LoVo (cell line): Measurements from ENCODE around the gene RREB1.
A peak's percentile ranks its signal among the peaks of the same experiment; 100 is the strongest.
"Not testable (repeated sequence)": the region's sequence is repeated elsewhere in the genome, so short reads cannot be mapped to it uniquely, and the experiment has no call there.

Source experiments
- DNase-seq: peaks from one replicate; pipeline ENCODE4 v3.0.0-alpha.2; 2016; ENCODE audit warnings: low spot score

The RREB1 gene

DNA sequence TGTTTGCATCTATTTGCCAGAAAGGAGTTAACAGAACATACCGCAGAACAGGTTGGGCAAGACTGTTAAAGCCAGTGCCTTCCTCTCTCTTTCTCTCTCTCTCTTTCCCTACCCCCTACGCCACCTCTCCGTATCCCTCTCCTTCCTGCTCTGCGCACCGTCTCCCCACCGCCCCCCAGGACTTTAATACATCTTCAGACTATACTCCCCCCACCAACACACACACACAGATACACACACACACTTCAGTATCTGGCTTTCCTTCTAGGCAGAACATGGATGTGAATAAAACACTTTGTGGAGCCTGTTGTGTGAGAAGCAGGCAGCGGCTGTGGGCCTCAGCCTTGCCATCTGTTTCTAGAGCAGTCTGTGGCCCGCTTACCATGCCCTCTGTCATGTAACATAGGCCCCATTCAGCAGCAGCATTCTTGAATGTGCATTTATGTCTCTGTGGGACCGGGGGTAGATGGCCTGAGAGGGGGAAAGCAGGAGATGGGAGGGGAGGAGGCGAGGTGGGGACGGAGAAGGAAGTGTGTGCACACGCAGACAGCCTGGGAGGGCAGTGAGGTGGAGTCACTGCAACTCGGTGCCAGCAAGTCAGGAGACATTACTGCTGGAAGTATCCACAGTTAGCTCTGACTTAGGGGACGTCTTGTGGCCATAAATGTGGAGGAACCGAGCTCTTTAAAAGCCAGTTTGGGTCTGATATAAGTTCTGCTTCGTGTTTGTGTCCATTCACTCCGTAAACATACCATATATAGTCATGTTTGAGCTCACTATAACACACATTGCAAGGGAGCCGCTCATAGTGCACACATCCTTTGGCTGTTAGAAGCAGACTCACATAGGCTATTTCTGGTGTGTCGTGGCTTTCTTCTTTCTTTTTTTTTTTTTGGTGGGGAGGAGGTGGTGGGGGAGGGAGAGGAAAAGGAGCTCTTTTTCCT is 38.4 kb downstream of the RREB1 start:
- no peak for DNase-seq

DNA sequence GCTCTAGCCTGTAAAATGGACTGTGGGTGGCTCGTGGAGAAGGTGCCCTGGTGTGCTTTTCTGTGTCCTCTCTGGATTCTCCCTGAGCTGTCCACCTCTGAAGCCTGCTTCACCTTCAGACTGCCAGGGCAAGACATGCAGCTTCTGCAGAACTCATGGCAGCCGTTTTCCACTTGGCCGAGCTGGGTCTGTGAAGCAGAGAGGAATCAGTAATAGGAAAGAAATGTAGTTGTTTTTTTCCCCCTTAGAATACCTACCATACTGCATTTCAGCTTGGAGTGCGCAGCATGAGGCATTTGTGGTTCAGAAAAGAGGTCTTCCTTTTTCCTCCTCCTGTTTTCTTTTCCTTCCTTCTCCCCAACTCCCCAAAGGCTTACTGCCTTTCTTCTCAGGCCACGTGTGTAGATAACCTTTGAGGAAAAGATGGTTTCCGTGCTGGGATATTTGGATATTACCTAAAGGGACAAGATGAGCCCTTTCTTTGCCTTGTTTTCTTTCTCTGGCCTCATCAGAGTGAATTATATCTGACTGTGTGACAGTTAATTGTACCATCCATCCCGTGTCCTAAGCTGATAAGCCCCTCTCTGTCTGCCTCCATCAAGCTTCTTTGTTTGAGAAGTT is 39.4 kb downstream of the RREB1 start:
- no peak for DNase-seq

DNA sequence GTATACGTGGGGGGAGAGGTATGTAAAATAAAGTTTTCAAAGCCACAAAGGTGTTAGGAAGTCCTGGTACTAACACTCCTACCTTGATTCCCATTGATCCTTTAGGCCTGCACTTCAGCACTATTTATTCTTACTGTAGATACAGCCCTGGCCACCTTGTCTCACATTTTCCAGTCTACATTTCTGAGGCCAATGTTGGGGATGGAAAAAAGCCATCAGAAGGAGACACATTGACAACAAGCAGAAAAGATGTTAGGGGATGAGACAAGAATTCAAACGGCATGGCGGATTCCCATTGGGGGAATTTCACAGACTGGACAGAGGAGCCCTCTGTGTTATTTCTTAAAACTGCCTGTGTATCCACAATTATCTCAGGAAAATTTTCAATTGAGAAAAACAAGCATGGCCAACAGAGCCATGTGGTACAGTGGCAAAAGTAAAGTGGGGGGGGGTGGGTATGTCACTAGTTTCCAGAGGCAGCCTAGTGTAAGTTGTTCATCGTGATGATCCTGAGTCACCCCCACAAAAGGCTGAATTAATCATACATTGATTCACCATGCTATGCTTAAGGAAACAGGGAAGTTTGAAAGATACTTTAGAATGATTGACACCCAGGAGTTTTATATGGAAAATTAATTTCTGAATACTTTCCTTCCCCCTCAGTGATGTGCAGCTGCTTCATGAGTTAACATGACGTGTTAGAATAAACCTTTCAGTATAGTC is 40.5 kb downstream of the RREB1 start:
- no peak for DNase-seq

DNA sequence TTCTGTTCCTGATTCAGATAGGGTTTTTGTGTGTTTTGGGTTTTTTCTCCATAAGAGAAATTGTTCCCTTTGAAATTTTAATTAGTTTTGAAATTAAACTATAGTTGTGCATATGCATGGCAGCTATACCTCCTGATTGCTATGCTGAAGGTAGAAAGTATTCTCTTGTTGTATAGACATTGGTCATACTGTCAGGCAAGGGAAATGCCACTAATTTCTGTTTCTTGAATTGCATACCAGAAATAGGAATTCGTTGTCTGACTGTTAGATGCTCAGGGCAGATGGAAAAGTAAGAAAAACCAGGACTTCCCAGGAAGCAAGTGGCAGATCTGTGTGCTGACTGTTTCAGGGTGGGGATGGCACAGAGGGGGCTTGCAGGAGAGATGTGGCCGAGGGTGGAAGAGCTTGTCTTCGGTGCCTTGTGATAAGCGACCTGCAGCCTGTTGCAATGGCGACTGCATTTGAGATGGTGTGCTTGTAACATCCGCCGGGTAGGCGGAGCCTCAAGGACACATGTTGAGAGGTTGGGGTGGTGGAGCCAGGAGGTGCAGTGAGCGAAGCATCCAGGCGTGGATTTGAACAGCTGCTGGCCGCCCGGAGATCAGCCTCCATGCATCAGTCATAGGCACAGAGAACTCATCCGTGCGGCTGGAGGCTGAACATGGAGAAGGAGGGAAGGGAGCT is 42.8 kb downstream of the RREB1 start:
- DNase-seq: no peak

DNA sequence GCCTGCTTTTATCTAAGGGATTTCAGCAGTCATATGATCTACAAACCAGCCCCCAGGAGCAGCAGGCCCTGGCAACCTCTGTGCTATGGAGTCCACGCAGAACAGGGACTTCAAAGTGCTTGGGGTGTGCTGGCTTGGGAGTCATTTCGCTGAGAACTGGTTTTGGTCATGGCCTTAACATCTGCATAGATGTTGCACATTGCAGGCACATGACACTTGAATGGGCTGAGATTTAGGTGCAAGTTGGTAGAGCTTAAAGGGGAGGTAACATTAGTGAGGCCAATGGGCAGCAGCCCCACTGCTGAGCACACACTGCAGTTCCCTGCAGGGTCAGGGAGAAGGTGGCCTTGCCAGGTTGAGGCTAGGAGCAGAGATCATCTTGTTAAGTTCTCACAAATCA is 43.6 kb downstream of the RREB1 start:
- DNase-seq: no peak

DNA sequence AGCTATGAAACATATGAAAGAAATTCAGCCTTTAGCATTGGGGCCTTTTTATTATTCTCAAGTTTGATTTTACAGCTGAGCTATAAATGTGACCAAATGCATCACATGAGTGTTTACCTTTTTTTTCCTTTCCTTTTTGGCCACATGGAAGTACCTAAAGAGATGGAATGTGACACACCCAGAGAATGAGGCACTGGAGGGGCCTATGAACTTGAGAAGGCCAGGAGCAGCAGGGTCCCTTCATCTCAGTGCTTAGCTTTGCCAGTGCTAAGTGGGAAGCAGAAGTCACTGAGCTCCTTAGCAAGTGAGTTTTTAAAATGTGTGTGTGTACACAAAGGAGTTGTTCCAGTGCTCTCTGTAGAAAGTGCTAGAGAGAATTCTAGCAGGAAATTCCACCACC is 44.7 kb downstream of the RREB1 start:
- peak; percentile 58 for DNase-seq

DNA sequence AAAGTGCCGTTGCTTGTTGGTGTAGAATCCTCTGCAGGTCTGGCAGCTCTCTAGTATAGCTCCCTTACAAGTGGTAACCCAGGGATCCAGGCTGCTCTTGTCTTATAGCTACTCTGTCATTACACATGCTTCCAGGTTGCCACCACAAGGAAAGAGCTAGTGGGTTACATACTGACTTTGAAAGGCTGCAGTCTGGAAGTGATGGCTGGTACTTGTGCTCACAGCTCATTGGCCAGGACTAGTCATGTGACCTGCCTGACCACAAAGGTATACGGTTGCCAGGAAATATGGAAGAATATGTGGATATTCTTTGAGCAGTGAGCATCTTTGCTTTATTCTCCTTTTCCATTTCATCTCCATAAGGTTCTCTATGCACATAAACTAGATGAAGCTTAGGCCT is 46.0 kb downstream of the RREB1 start:
- no peak for DNase-seq

DNA sequence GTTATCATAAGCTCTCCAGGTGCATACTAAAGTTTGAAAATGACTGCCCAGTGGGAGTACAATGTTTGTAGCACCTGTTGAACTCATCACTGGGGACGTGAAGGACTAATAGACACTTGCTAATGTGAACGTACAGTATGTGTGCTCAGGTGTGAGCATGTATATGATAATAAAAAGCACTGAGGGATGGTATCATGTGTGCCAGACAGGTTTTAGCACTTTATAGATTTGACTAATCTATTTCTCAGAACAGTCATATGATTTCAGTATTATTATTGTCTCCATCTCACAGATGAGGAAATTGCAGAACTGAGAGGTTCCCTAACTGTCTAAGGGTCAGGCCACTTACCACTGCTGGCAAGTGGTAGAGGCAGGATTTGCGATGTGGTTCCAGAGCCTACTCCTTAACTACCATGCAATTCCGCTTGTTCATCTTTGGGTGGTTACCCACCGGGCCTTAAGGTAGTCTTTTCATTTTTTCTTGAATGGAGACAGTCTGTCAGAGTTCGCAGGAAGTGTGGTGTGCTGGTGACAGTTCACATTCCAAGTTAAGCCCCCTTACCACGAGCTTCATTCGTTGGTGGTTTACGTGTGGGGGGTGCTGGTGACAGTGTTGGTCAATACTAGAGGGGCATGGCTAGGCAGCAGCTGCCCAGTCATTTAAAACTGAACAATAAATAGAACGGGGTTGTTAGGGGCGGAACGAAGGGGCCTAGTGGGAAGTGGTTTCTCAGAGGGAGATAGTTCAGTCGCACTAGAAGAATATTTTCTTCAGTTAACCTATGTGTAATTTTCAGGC is 46.8 kb downstream of the RREB1 start:
- no peak for DNase-seq

DNA sequence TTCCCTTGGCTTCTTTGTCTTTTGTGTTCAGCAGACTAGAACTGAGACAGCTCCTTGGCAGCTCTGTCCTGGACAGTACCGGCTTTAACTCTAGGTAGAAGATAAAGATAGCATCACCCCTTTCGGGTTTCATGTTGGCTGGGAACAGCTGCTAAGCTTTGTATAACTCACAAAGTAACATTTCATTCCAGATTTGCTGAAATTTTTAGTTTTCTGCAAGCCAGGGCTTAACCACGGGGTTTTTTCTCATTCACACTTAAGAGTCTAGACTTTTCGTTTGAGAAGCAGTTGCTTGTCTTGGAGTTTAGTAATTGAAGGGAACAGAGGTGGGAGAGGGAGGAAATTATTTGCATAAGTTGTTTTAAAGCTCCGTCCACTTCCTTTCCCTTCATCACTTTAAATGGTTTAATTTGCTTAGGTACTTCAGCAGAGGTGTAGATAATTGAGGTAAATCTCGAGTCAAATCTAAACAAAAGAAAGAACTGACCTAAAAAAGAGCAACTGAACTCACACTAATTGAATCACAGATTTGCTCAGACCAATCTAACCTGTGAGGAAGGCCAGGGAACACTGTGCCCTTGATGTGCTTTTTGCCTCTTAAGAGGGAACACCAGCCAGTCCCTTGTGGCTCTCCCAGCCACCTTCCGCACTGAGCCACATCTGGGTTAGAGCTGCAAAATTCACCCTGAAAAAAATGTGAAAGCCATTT is 48.3 kb downstream of the RREB1 start:
- DNase-seq: no peak

DNA sequence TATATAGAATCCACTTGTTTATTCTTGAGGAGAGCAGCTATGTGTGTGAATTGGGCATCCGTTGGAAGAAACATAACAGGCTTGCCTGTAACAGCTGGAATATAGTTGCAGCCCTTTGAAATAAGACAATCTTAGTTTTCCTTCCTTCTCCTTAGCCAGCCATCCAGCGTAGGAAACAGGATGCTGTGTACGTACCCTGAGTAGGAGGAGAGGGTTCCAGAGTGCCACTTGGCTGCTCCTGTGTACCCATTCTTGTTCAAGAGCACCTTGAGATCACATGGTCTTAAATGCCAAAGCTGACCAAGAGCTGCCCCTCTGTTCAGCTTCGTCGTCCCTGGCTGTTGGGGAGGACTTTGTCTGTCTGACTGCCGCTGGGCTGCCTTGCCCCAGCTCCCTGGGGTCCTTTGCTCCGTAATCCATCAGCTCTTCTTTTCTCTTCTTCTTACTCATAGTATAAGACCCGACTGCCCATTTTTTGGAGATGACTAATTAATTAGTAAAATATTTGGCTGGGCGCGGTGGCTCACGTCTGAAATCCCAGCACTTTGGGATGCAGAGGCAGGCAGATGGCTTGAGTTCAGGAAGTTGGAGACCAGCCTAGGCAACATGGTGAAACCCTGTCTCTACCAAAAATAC is 49.0 kb downstream of the RREB1 start:
- DNase-seq: no peak

DNA sequence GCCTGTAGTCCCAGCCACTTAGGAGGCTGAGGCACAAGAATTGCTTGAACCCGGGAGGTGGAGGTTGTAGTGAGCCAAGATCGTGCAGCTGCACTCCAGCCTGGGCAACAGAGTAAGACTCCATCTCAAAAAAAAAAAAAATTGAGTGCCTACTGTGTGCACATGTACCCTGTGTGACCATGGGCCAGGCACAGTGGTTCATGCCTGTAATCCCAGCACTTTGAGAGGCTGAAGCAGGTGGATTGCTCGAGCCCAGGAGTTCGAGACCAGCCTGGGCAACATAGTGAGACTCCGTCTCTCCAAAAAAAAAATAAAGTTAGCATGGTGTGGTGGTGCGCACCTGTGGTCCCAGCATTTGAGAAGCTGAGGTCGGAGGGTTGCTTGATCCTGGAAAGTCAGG is 49.5 kb downstream of the RREB1 start:
- DNase-seq: not testable (repeated sequence)

DNA sequence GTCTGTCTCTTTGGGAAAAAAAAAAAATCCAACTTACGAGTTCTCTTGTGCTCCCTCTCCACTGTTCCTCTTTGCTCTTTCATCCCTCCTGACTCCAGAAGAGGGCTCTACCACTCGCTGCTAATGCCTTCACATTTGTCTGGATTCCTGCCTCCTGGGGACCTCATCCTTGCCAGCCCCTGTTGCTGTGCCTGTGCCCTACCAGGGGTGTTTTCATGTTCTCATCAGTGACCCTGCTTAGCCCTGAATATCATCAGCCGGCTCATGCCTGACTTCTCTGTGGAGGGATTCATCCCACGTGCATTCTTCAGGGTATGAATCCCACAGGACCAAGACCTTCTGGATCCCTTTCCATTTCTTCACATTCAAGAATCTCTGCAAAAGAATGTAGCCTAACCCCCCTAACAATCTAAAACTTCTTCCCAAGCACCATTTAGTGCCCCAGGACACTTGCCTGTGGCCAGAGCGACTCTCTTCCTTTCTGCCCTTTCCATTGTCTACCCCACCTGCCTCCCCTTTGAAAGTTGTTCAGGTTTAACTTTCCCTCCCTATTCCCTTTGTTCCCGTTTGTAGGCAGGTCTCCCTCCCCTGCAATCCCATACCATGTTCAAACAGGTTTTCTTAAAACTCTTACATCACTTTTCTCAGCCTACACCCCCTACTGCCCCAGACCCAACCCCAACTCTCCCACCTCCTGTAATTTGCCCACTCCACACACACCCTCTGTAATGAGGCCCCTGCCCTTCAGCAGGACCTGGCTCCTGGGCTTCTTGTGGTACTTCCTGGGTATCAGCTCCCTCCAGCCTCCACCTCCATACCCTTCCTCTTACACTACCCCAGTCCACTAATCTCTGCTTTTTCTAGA is 50.2 kb downstream of the RREB1 start:
- DNase-seq: no peak

DNA sequence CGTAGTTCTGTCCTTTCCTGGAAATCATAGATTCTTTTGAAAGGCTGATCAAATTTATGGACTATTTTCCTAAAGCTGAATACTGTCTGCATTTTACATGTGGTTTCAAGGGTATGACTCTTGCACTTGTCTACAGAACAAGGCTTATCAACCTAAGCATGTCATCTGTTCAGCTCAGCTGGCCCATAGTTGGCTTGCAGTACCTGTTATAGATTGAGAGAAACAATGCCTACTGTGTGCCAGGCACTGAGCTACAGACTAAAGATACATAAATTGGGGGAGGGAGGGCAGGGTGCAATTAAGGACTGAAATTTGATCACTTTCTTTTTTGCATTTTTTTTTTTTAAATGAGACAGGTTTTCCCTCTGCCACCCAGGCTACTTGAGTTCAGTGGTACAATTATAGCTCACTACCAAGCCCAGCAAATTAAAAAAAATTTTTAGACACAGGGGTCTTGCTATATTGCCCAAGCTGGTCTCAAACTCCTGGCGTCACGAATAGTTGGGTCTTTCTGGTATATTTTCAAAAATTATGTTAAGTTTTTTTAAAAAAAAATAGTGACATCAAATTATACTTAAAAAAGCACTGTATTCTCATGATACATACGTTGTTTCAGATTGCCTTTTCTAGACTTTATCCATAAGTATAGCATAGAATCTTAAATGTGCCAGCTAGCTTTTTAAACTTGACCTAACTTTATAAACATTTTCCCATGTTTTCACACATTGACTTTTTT is 52.2 kb downstream of the RREB1 start:
- DNase-seq: no peak

DNA sequence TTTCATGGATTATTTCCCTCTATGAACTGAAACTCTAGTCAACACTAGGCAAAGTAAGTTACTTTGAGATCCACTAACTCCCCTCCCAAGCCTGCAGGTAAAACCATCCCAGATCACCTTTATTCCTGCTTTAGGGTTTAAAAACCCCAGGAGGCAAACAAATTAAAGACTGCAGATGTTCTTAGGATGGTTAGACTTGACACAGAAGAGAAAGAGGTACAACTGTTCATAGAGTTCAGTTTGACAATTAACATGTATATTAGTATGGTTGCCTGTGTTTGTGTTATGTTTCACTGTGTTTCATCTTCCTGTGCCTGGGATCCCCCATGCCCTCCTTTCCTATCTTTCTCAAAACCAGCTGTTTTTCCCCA is 53.5 kb downstream of the RREB1 start:
- no peak for DNase-seq

DNA sequence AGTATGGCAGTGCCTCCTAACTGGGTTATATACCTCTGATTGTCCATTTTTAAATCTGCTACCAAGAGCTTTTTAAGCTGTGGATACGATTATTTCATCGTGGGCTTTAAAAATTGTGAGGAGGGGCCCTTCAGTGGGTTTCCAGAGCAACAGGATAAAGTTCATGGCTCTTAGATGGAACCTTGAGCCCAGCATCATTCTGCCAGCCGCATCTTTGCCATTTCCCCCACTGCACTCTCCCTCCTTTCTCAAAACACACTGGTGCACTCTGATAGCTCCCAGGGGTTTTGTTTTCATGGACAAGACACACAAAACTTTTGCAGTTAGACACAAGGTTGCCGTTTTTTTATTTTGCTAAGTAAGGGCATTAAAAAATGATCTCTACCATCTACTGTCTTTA is 54.1 kb downstream of the RREB1 start:
- no peak for DNase-seq

DNA sequence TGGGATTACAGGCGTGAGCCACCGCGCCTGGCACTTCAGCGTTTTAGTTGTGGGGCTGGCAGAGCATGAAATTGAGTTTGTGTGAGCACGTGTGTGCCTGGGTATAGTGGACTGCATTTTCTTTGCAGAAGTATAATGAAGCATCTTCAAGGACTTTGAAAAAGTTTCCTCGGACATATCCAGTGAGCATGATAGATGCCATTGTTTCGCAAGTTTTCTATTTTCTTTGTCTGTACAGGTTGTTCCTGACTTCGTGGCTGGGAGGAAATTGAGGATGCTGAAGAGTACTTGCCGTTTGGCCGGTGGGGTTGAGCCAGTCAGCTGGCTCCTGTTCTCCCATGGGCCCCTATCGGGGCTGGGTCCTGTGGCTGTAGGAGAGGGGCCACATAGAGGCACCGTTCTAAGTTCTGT is 55.9 kb downstream of the RREB1 start:
- no peak for DNase-seq

DNA sequence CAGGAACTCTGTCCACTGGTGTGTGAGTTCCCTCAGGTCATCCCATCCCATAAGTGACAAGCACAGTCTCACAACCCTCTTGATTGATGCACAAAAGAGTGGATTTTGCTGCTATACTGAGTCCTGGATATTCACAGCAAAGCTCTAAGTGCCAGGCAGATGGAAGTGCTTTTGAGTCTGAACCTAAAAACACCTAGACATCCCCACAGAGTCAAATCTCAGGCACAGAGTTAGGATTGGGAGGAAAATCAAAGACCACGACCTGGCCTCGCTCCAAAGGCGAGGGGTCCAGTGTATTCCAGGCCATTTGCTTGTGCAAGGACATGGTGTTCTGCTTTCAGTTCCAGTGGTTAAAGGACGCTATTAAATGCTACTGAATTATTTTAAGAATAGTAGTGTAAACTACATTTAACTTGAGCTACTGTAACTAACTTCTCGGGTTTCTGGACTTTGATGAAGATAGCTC is 56.8 kb downstream of the RREB1 start:
- DNase-seq: no peak
